RPMI8226 (cell line): ENCODE data around the gene CAPN11.
A peak's percentile ranks its signal among the peaks of the same experiment; 100 is the strongest.
"Not testable (repeated sequence)": the region's sequence is repeated elsewhere in the genome, so short reads cannot be mapped to it uniquely, and the experiment has no call there.

Experiments
- DNase-seq: peaks from one replicate; pipeline ENCODE4 v3.0.0-alpha.2; 2015

CAPN11 gene

GRCh38 chr6:44183783-44184182 is 25.2 kb downstream of the CAPN11 start:
- no peak for DNase-seq

DNA sequence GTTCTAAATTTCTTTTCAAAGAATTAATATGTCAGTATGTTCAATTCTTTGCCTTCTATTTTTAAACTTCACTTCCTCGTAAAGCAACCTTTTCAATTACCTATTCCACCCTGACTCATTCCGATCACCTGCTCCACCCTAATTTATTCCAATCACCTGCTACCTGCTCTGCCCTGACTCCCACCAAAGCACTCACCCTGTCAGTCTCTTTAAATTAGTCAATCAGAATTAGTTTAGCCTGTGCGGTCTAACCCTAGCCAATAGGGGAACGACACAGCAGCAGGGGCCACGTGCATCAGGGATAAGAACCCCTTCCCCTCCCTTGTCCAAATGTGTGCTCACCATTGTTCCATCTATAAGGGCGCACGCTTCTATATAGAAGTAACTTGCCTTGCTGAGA is 26.7 kb downstream of the CAPN11 start:
- DNase-seq = not testable (repeated sequence)

DNA sequence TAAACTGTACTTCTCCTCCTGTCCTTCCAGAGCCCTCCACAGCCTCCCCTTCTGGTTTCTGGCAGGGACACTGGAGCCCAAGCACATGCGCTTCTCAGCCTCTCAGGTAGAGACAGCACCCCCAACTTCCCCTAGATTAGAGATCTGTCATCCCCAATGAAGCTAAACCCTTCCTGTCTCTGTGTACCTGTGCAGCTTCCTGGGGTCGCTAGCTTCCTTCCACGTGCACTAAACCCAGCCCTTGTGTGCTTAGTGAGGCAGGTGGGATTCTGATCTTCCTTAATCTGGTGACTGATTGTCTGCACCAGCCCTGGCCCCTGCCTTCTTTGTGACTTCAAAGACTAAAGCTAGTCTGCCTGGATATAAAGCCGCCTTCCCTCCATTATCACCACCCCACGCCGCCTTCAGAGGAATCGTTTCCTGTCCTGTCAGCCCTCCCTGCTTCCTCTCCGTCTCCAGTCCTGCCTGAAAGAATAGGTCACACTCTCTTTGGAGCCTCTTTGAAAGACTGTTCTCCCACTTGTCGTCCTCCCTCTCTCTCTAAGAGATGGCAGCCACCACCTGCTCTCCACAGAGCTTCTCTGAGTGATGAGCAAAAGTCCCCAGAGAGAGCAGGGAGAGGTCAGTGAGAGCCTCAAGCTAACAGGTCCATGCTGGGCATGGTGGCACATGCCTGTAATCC is 27.5 kb downstream of the CAPN11 start:
- no peak for DNase-seq

DNA sequence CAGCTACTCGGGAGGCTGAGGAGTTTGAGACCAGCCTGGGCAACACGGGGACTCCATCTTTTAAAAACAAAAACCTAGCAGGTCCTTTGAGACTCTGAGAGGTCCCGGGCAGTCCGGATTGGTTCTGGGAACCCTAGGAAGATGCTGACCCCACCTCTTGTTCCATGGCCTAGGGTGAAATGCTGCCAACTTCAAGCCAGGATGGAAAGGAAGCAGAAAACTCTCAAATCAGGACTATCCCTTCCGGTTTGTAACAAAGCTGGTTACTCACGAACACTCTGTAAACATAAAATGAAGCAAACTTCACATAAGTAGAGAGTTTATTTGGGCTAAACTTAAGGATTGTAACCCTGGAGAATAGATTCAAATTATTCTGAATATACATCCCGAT is 28.0 kb downstream of the CAPN11 start:
- DNase-seq = no peak

DNA sequence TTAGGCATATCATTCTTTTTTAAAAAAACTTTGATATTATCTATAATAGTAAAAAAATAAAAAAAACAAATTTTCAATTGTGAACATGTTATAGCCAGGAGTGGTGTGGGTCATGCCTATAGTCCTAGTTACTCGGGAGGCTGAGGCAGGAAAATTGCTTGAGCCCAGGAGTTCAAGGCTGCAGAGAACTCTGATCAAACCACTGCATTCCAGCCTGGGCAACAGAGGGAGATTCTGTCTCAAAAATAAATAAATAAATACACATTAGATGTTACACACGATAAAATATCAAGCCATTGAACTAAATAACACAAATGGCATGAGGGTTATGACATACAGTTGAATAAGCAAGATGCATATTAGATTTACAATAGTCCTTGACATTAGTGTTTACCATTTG is 30.2 kb downstream of the CAPN11 start:
- no peak for DNase-seq

GRCh38 chr6:44189257-44189656 is 30.6 kb downstream of the CAPN11 start:
- no peak for DNase-seq

DNA sequence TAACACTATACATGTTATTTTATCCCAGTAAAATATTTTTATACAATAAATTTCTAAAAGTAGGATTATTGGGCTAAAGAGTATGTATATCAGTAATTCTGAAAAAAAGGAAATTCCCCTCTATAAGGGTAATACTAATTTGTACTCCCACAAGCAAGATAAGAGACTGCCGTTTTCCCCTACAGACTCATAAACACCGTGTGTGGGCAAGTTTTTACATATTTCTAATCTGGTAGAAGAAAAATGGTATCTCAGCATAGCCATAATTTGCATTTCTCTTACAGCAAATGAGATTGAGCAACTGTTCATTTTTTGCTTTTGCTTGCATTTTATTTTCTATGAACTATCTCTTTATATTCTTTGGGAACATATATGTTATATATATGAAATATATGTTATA is 32.1 kb downstream of the CAPN11 start:
- no peak for DNase-seq

DNA sequence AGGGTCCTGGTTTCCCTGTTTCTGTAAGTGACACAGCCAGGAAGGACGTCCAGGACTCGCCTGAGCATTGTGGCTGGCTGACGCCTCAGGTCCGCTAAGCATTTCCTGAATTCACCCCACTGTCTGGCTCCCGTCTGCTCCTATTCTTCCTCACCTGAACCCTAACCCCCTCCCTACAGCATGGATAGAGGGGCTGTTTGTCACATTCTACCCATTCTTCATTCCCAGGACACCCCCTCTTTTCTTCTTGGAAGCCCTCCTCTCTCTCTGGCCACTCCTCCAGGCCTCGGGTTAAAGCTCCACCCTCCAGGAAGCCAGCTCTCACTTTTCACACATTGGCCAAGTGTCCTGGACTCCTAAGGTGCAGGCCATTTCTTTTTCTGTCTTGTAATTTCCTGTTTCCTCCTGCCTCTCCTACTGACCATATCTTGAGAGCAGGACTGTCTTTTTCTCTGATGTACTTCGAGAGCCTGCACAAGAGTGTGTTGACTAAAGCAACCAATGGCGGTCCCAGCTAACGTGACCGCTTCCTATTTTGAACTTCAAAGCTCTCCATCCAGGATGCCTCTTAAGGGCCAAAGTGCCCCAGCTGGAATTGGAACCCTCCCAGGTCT is 33.9 kb downstream of the CAPN11 start:
- DNase-seq = no peak

DNA sequence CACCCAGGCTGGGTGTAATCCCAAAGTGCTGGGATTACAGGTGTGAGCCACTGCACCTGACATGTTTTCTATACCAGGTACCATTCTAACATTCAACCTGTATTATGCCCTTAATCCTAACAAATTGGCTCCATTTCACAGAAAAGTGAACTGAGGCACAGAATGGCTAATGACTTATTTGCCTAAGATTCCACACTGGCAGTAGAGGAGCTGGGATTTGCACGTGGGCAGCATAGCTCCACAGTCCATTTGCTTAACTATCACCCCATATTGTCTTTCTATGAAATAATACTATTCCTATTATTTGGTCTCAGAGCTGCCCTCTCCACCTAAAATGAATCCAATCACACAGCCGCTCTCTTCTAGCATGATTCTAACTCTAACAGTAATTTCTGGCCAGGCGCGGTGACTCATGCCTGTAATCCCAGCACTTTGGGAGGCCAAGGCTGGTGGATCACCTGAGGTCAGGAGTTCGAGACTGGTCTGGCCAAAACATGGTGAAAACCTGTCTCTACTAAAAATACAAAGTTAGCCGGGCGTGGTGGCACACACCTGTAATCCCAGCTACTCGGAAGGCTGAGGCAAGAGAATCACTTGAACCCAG is 34.8 kb downstream of the CAPN11 start:
- no peak for DNase-seq

DNA sequence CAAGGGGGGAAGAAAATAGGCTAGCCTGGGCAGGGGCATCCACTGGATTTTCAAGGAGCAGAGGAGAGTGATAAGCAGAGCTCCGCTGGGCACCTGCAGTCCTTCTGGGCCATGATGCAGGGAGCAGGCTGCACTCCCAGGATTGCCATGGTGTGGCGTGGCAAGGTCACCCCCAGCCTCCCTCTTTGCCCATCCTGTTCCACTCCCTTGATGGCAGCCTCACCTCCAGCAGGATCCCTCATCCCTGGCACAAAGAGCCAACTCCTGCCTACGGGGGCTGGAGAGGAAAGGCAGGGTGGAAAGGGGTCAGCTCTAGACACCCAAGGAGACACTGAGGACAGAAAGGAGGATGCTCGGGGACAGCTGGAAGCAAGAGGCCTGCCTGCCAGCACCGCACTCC is 35.7 kb downstream of the CAPN11 start:
- no peak for DNase-seq

DNA sequence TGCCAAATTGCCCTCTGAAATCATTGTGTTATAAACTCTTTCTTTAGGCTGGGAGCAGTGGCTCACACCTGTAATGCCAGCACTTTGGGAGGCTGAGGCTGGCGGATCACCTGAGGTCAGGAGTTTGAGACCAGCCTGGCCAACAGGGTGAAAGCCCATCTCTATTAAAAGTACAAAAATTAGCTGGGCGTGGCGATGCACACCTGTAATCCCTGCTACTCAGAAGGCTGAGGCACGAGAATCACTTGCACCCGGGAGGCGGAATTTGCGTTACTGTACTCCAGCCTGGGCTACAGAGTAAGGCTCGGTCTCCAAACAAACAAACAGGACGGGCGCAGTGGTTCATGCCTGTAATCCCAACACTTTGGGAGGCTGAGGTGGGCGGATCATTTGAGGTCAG is 37.7 kb downstream of the CAPN11 start:
- DNase-seq = not testable (repeated sequence)

DNA sequence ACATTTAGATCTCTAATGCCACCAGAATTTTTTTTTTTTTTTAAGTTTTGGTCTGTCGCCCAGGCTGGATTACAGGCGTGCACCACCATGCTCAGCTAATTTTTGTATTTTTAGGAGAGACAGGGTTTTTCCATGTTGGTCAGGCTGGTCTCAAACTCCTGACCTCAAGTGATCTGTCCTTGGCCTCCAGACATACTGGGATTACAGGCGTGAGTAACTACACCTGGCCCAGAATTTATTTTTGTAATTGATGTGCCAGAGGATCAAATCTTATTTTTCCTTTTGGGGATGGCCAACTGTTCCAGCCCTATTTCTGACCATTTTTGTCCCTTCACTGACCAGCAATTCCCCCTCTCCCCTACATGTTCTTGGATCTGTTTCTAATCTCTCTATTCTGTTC is 40.1 kb downstream of the CAPN11 start:
- DNase-seq = no peak

- DNase-seq = no peak
These were observed 41.3 kb downstream of the CAPN11 start for GRCh38 chr6:44199883-44200282.

DNA sequence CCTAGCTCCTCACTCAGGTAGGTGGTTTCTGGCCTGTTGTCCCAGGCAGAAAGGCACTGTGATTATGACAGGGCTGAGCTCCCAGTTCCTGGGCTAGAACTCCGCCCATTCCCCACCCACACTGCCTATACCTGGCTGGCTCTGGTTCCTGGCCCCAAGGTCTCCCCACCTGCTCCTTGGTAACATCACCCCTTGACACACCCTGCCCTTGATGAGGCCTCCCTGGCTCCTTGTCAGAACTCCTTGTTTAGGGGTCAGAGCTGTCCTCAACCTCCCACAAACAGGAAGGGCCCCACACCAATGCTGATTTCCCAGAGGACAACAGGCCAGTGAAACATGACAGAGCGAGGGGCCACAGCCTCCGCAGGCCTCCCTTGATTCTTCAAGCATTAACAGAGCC is 42.6 kb downstream of the CAPN11 start:
- no peak for DNase-seq

DNA sequence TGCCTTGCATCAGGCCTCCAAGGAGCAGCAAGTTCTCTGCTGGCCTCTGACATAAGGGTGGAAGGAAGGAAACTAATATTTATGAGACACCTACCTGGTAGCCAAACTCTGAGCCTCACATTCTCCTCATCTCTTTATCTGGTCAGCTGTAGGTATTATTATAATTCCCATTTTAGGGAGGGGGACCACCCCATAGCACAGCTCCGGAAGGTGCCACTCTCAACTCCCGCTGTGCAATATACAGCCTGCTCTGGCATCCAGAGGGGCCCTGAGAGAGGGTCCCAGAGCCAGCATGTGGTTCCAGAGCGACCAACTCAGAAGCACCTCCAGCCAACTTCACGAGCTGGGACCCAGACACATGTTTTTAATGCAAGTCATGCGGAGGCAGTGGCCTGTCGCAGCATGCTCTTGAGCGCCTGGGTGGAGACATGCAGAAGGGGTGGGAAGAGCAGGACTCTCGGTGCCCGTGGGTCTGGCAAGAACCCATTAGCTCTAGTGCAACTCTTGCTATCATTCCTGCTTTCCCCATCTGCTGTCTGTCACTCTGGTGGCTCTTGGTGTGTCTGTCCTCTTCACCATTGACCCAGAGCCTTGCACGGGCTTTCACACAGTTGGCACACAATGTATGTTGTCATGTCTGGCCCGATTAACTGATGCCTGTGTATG is 43.2 kb downstream of the CAPN11 start:
- DNase-seq = no peak

DNA sequence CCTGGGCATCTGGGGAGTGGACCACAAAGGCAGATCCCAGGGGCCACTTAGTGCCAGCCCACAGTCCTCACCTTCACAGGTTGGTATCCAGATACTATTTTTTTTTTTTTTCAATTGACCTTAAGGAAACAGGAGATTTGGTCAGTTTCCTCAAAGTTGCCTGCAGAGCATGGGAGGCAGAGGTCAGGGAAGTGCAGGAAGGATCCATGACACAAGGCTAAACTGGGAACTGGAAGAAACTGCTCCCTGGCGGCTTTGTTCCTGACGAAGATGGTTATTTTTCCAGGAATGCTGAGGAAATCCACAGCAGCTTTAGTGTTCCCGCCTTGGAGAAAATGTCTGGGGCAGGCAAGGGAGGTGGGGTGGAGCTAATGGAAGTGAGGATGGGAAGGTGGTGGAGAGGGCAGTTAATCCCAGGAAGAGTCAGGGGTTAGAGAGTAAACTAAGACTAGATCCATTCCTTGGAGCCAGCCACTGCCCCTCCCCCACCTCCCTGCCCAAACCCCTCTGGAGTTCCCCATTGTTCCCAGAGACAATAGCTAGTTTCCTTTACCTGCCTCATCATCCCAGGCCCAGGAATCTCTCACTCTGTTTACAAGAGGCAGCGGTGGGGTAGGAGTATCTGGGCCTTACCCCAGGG is 43.8 kb downstream of the CAPN11 start:
- no peak for DNase-seq

DNA sequence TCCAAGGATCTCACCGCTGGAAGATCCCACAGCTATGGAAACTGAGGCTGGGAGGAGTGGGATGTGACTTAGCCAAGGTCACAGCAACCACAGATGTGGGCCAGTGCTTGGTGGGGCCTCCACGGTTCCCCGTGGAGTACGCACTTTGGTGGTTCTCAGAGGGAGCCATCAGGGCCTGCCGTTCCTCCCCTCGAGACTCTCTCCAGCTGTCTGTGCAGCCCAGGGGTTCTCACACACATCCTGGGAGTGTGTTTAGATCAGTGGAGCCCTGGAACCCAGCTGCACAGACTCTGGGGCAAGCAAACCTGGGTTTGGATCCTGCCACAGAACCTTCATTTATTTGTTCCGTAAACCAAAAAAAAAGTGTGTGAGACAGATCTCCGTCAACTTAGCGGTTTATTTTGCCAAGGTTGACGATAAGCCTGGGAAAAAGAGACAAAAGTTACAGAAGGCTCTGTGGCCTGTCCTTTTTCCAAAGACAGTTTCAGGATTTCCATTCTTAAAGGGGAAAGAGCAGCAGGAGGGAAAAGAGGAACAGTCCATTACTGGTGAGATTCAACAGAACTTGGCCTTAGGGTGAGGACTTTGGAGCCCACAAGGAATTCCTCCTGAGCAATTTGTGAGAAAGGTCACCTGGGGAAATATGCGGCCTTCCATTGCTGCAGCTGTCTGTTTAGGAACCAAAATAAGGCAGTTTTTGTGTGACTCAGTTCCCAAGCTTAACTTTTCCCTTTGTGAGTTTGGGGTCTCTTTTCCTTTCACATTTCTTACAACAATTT is 44.5 kb downstream of the CAPN11 start:
- no peak for DNase-seq

DNA sequence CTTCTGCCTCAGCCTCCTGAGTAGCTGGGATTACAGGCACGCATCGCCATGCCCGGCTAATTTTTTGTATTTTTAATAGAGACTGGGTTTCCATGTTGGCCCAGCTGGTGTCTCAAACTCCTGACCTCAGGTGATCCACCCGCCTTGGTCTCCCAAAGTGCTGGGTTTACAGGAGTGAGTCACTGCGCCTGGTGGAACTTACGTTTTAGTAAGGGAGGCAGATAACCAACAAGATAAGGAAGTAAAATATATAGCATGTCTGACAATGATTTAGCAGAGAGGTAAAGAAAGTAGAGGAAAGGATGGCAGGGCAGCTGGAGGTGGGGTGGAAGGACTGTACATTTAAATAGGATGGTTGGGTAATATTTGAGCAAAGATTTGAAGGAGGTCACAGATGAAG is 45.3 kb downstream of the CAPN11 start:
- no peak for DNase-seq

- no peak for DNase-seq
These were observed 49.3 kb downstream of the CAPN11 start for GRCh38 chr6:44207966-44208365.

DNA sequence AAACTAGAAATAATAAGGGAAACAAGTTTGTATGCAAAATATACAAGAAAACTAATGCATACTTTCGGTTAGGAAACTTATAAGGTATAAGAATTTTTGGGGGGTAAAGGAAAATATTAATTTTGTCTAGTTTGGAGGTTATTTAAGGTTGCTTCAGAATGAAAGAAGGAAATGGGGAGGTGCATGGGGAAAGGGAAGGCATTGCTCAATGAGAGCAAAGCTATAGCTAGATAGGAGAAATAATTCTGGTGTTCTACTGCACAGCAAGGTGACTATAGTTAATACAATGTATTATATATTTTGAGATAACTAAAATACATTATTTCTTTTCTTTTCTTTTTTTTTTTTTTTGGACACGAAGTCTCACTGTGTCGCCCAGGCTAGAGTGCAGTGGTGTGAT is 52.7 kb downstream of the CAPN11 start:
- no peak for DNase-seq

DNA sequence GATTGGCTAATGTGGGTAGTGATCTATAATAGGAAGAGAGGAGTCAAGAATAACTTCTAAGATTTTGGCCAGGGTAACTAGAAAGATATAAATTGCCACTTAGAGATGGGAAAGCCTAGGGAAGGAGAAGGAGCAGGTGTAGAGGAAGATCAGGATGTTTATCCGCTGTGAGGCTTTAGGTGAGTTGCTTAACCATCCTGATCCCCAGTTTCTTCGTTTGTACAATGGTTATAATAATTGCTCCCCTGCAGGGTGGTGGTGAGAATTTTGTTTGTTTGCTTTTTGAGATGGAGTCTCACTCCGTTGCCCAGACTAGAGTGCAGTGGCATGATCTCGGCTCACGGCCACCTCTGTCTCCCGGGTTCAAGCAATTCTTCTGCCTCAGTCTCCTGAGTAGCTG is 55.7 kb downstream of the CAPN11 start:
- DNase-seq = no peak

GRCh38 chr6:44216677-44217331 is 58.2 kb downstream of the CAPN11 start, which contains the start of gene MYMX:
Gene MYMX, plus strand, starts transcription at chr6:44216926. Its CDS starts 546 bp downstream, at chr6:44217472.
- DNase-seq = peak; percentile 20
